Spleen (tissue), 13 donors: ENCODE measurements around the gene SMAD3. TPM values are rescaled to one million over a fixed set of nuclear protein-coding genes. Genes with fewer than 3 reads are reported as not detected.

ENCODE experiments used
- DNase-seq: peaks from one replicate; pipeline ENCODE4 v3.0.0-alpha.2; 2020
- H3K27ac ChIP-seq, 8 donors: fragments of 200-600 bp; sonication (generic) in 7 of 8; 1 replicate in 4 of 8; 2 replicates in 4 of 8; pipeline versions ENCODE4 v1.5.0 to v1.8.0; 2016 to 2021; ENCODE audit warnings: inconsistent platforms in 4 of 8, mild to moderate bottlenecking in 4 of 8, moderate library complexity in 1 of 8
- H3K27me3 ChIP-seq, 7 donors: fragments of 200-600 bp; sonication (generic) in 6 of 7; replicated peaks in 1 of 7; 1 replicate in 4 of 7; 2 replicates in 3 of 7; pipeline versions ENCODE4 v1.5.0 to v1.8.0; 2016 to 2021; ENCODE audit warnings: inconsistent platforms in 3 of 7, mild to moderate bottlenecking in 1 of 7
- H3K36me3 ChIP-seq, 6 donors: fragments of 200-600 bp; sonication (generic) in 5 of 6; 1 replicate in 4 of 6; 2 replicates in 2 of 6; pipeline versions ENCODE4 v1.5.0 to v1.8.0; 2016 to 2021; ENCODE audit warnings: inconsistent platforms in 2 of 6
- H3K4me1 ChIP-seq, 6 donors: fragments of 200-600 bp; sonication (generic) in 5 of 6; 1 replicate in 3 of 6; 2 replicates in 3 of 6; pipeline versions ENCODE4 v1.5.0 to v1.8.0; 2016 to 2021; ENCODE audit warnings: inconsistent platforms in 3 of 6
- H3K4me3 ChIP-seq, 8 donors: fragments of 200-600 bp; sonication (generic) in 7 of 8; 1 replicate in 4 of 8; 2 replicates in 4 of 8; pipeline versions ENCODE4 v1.5.0 to v1.8.0; 2016 to 2021; ENCODE audit warnings: inconsistent platforms in 4 of 8, mild to moderate bottlenecking in 4 of 8, moderate library complexity in 2 of 8
- H3K9me3 ChIP-seq, 8 donors: fragments of 200-600 bp; sonication (generic) in 7 of 8; 1 replicate in 4 of 8; 2 replicates in 4 of 8; pipeline versions ENCODE4 v1.5.0 to v1.8.0; 2016 to 2021; ENCODE audit warnings: inconsistent platforms in 4 of 8
- POLR2A ChIP-seq, 3 donors: fragments of 450-650 bp; IDR thresholded peaks; one replicate each; pipeline ENCODE4 v1.5.1; 2017; ENCODE audit warnings: antibody characterized with exemption in 3 of 3, mild to moderate bottlenecking in 1 of 3
- POLR2AphosphoS5 ChIP-seq, 3 donors: sonication (generic); formaldehyde crosslinking; IDR thresholded peaks; one replicate each; pipeline ENCODE4 v1.5.1; 2017; ENCODE audit warnings: antibody characterized with exemption in 3 of 3
- WGBS, 5 donors: extraction: QIAGEN DNeasy Blood & Tissue Kit in 3 of 5; methylation state at CpG; one replicate each; pipeline versions ENCODE4 v1.1.5 to v1.1.7; 2013 to 2018; 5-methylcytosine and 5-hydroxymethylcytosine counted together
- intact Hi-C: fragments of 100-400 bp; cut with DNase I; formaldehyde crosslinking; loops from one replicate; pipeline ENCODE4 v1.15.0; 2023; ENCODE audit warnings: low total_unique reads
- long read RNA-seq, 2 donors: transcript quantifications; one replicate each; lab custom pipeline, GENCODE V29; 2026
- polyA plus RNA-seq, 3 donors: library from polyadenylated mRNA; stranded (reverse); fragments of 200-250 nt; gene quantifications; one replicate each; pipeline ENCODE4 v1.2.1, GENCODE V29; 2013
- total RNA-seq, 7 donors: library from RNA; depleted of rRNA in 3 of 7; stranded (reverse); fragments of >200 nt in 3 of 7; fragmentation: NEBNext Ultra II Directional in 4 of 7; extraction: Animal tissue kit (Norgen Biotek cat#: 25700) in 4 of 7; gene quantifications; one replicate each; pipeline versions ENCODE4 v1.1.0 to v1.2.1, GENCODE V29; 2016 to 2021
- TF ChIP-seq, protein P1 (sequence below), 11 experiments: fragments of 200-600 bp in 7 of 11; fragments of 450-650 bp in 4 of 11; sonication (generic) in 4 of 11; IDR thresholded peaks in 8 of 11; conservative IDR thresholded peaks in 3 of 11; 1 replicate in 7 of 11; 2 replicates in 4 of 11; pipeline versions ENCODE4 v1.4.0 to v1.8.0; 2016 to 2021; ENCODE audit warnings: antibody characterized with exemption in 11 of 11, inconsistent platforms in 4 of 11, mild to moderate bottlenecking in 1 of 11
- donor health status: healthy with polysubstance abuse.
- donor health status: DM: no; HTN: no; CAD: no; lungs with moderate emphysema.
- donor health status: DM: no; HTN: no; CAD: no.
- donor health status: Bipolar disorder and iron deficiency.
- donor health status: healthy.
- donor health status: DM: no; HTN: no; CAD: no.
- donor health status: DM: yes; HTN: yes; CAD: no.

SMAD3 gene
- total RNA-seq, result 10 to 100 TPM; 27.3 to 78.4 (median 47.5) TPM
- polyA plus RNA-seq, result 1 to 10 TPM; 8.3 to 8.9 (median 8.6) TPM
- long read RNA-seq, donor 1, full-length matches to known transcripts, result 2 of 13 reads
- long read RNA-seq, donor 1, partial matches to known transcripts, result 11 of 13 reads
- long read RNA-seq, donor 1, other reads (novel, unspliced or antisense), result 0 of 13 reads
- long read RNA-seq, donor 2, full-length matches to known transcripts, result 3 of 3 reads
- long read RNA-seq, donor 2, partial matches to known transcripts, result 0 of 3 reads
- long read RNA-seq, donor 2, other reads (novel, unspliced or antisense), result 0 of 3 reads

DNA sequence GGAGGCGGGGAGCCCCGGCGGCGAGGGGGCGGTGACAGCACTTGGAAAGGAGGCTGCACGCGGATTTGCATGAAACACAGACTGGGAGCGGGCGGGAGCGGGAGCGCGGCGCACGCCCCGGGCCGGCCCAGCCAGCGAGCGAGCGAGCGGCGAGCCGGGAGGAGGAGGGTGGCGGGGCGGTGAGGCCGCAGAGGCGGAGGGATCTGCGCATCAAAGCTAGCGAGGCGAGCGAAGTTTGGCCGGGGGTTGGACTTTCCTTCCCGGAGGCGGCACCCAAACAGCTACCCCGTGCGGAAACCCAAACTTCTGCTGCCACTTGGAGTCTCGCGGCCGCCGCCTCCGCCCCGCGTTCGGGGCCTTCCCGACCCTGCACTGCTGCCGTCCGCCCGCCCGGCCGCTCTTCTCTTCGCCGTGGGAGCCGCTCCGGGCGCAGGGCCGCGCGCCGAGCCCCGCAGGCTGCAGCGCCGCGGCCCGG is at the start of gene SMAD3:
Gene SMAD3, plus strand, starts transcription at position 72 of the 475 bp plus-strand sequence. CDS start 553 bp downstream, outside the sequence.
- H3K36me3 ChIP-seq, result no peaks in the 10 kb centered on the region
- no peaks in the 10 kb centered on the region for H3K9me3 ChIP-seq
- H3K4me1 ChIP-seq, result peaks cover 29 to 64% (median 49%) of the 10 kb centered on the region in 6 donors
- TF ChIP-seq, protein P1, sequence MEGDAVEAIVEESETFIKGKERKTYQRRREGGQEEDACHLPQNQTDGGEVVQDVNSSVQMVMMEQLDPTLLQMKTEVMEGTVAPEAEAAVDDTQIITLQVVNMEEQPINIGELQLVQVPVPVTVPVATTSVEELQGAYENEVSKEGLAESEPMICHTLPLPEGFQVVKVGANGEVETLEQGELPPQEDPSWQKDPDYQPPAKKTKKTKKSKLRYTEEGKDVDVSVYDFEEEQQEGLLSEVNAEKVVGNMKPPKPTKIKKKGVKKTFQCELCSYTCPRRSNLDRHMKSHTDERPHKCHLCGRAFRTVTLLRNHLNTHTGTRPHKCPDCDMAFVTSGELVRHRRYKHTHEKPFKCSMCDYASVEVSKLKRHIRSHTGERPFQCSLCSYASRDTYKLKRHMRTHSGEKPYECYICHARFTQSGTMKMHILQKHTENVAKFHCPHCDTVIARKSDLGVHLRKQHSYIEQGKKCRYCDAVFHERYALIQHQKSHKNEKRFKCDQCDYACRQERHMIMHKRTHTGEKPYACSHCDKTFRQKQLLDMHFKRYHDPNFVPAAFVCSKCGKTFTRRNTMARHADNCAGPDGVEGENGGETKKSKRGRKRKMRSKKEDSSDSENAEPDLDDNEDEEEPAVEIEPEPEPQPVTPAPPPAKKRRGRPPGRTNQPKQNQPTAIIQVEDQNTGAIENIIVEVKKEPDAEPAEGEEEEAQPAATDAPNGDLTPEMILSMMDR (IDR thresholded peaks at IDR 0.05 in 8 of 11, conservative IDR thresholded peaks at IDR 0.05 in 3 of 11), result peak in 1 of 11 experiments; percentile 30
- TF ChIP-seq POLR2A (IDR thresholded peaks at IDR 0.05), result peak in 1 of 3 donors; percentile 50
- TF ChIP-seq POLR2AphosphoS5 (IDR thresholded peaks at IDR 0.05), result peak; percentile 84 to 90 (median 88)
- H3K4me3 ChIP-seq, result peak within 1 kb of the TSS; percentile 57 to 90 (median 82)
- DNase-seq, result peak; percentile 95
- intact Hi-C loops, result no loop called here
- peak within 1 kb of the TSS; percentile 83 to 89 (median 86) for H3K27ac ChIP-seq
- 0% methylated on average over 22 to 63 of the region's 63 CpGs for WGBS, 5 donors
- no peaks in the 10 kb centered on the region for H3K27me3 ChIP-seq

DNA sequence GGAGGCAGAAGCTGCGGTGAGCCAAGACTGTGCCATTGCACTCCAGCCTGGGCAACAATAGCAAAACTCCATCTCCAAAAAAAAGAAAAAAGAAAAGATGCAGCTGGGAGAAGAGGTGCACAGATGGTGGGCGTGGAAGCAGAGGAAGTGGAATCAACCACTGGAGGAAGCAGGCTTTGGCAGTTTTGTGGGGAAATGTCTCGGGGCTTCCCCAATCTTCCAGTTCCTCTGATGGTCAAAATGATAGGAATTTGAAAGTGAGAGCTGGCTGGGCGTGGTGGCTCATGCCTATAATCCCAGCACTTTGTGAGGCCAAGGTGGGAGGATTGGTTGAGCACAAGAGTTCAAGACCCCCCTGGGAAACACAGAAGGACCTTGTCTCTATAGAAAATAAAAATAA is 48.1 kb upstream of the SMAD3 start:
- H3K27me3 ChIP-seq, result no peaks in the 10 kb centered on the region
- DNase-seq, result no peak
- TF ChIP-seq POLR2AphosphoS5 (IDR thresholded peaks at IDR 0.05) (no peak), POLR2A (IDR thresholded peaks at IDR 0.05) (no peak)
- TF ChIP-seq, protein P1 (IDR thresholded peaks at IDR 0.05 in 8 of 11, conservative IDR thresholded peaks at IDR 0.05 in 3 of 11), result no peak
- intact Hi-C loops, result no loop called here
- no peak overlapping the region for H3K4me3 ChIP-seq
- H3K9me3 ChIP-seq, result no peaks in the 10 kb centered on the region
- 30 to 46% (median 37%) methylated on average over 4 of the region's 4 CpGs for WGBS, 5 donors
- no peak overlapping the region for H3K27ac ChIP-seq
- peaks cover 0 to 35% (median 13%) of the 10 kb centered on the region in 6 donors for H3K4me1 ChIP-seq
- no peaks in the 10 kb centered on the region for H3K36me3 ChIP-seq

GRCh38 chr15:67018026-67018425 is 47.4 kb upstream of the SMAD3 start:
- intact Hi-C loops, result no loop called here
- no peak overlapping the region for H3K4me3 ChIP-seq

DNA sequence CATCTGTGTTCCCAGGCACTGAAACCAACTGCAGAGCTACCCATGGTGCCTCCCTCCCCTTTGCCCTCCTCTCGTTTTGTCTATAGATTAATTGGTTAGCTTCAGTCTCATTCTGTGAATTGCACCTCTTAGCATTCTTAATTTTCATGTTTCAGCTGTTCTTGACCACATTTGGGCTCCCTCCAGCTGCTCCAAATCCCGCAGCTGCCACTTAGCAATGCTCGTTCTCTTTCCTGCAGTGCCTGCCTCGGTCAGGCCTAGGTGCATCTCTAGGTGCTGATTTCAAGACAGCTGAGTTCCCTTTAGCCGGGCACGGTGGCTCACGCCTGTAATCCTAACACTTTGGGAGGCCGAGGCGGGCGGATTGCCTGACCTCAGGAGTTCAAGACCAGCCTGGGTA is 47.0 kb upstream of the SMAD3 start:
- no peaks in the 10 kb centered on the region for H3K27me3 ChIP-seq
- H3K4me3 ChIP-seq, result no peak overlapping the region
- intact Hi-C loops, result no loop called here
- no peak overlapping the region for H3K27ac ChIP-seq
- peaks cover 0 to 44% (median 14%) of the 10 kb centered on the region in 6 donors for H3K4me1 ChIP-seq
- TF ChIP-seq, protein P1 (IDR thresholded peaks at IDR 0.05 in 8 of 11, conservative IDR thresholded peaks at IDR 0.05 in 3 of 11), result no peak
- TF ChIP-seq POLR2AphosphoS5 (IDR thresholded peaks at IDR 0.05) (no peak), POLR2A (IDR thresholded peaks at IDR 0.05) (no peak)
- H3K9me3 ChIP-seq, result no peaks in the 10 kb centered on the region
- no peaks in the 10 kb centered on the region for H3K36me3 ChIP-seq
- DNase-seq, result no peak
- WGBS, 5 donors, result 79 to 95% (median 87%) methylated on average over 10 of the region's 10 CpGs

More at GRCh38 chr15:67018026-67018425, 47.4 kb upstream of the SMAD3 start:
- Histone ChIP-seq H3K27ac (no peak overlapping the region), H3K27me3 (no peaks in the 10 kb centered on the region), H3K4me1 (peaks cover 0 to 40% (median 13%) of the 10 kb centered on the region in 6 donors), H3K36me3 (no peaks in the 10 kb centered on the region), H3K9me3 (no peaks in the 10 kb centered on the region)
- no peak for DNase-seq
- 71 to 94% (median 85%) methylated on average over 1 of the region's 1 CpG for WGBS, 5 donors
- TF ChIP-seq POLR2A (IDR thresholded peaks at IDR 0.05), result no peak
- TF ChIP-seq POLR2AphosphoS5 (IDR thresholded peaks at IDR 0.05), result no peak
- TF ChIP-seq, protein P1 (IDR thresholded peaks at IDR 0.05 in 8 of 11, conservative IDR thresholded peaks at IDR 0.05 in 3 of 11), result no peak
